ENCODE data around the gene TSSK3.

Gene TSSK3

DNA sequence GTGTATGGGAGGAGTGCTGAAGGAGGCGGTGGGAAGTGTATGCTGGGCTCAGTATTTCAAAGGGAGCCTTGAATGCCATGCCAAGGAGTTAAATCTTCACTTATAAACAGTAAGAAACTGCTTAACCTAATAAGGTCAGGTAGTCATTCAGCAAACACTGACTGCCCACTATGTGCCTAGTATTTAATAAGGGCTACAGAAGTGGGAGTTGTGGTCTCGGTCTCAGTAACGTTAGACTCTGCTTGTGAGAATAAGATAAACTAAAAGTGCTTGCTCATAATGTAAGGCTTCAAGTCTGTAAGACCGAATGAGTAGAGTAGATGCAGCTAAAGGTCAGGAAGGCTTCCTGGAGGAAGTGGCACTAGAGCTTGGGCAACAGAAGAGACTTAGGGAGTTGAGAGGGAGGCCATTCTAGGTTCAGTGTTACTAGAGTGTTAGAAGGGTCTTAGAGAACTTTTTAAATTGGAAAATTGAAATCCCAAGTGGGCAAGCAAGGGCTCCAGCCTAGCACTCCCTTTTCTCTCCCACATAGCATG, 32.3 kb upstream of the TSSK3 start:
- Histone ChIP-seq H3K36me3 (peaks cover 83% of the 10 kb centered on the region), H3K4me1 (ENCODE audit: control insufficient read depth in 1 of 2, insufficient read depth in 1 of 2, low read depth in 1 of 2, low read length in 1 of 2) (peaks cover 6 to 8% of the 10 kb centered on the region in 2 experiments), H3K27ac (no peak overlapping the region), H3K9me3 (no peaks in the 10 kb centered on the region), H3K27me3 (peaks cover 12% of the 10 kb centered on the region), H3K4me3 (ENCODE audit: low read depth in 1 of 2, low read length in 1 of 2) (no peak overlapping the region)
- no peak for TF ChIP-seq CTCF (IDR thresholded peaks at IDR 0.05)

GRCh38 chr1:32330558-32331151, 31.7 kb upstream of the TSSK3 start:
- H3K4me1 ChIP-seq (ENCODE audit: control insufficient read depth in 1 of 2, insufficient read depth in 1 of 2, low read depth in 1 of 2, low read length in 1 of 2) = peaks cover 8 to 9% of the 10 kb centered on the region in 2 experiments
- no peak for TF ChIP-seq CTCF (IDR thresholded peaks at IDR 0.05)
- H3K27me3 ChIP-seq = peaks cover 16% of the 10 kb centered on the region
- H3K36me3 ChIP-seq = peaks cover 76% of the 10 kb centered on the region
- H3K9me3 ChIP-seq = no peaks in the 10 kb centered on the region
- no peak overlapping the region for H3K27ac ChIP-seq
- no peak overlapping the region for H3K4me3 ChIP-seq (ENCODE audit: low read depth in 1 of 2, low read length in 1 of 2)

- Histone ChIP-seq H3K9me3 (no peaks in the 10 kb centered on the region), H3K4me1 (ENCODE audit: control insufficient read depth in 1 of 2, insufficient read depth in 1 of 2, low read depth in 1 of 2, low read length in 1 of 2) (peaks cover 12 to 13% of the 10 kb centered on the region in 2 experiments), H3K4me3 (ENCODE audit: low read depth in 1 of 2, low read length in 1 of 2) (no peak overlapping the region), H3K27ac (no peak overlapping the region), H3K27me3 (peaks cover 16% of the 10 kb centered on the region), H3K36me3 (peaks cover 68% of the 10 kb centered on the region)
- TF ChIP-seq CTCF (IDR thresholded peaks at IDR 0.05) = no peak
Measured at GRCh38 chr1:32331549-32331948, 30.8 kb upstream of the TSSK3 start.

- no peak for TF ChIP-seq CTCF (IDR thresholded peaks at IDR 0.05)
- peaks cover 58% of the 10 kb centered on the region for H3K36me3 ChIP-seq
- no peak overlapping the region for H3K4me3 ChIP-seq (ENCODE audit: low read depth in 1 of 2, low read length in 1 of 2)
- no peaks in the 10 kb centered on the region for H3K9me3 ChIP-seq
- peaks cover 21 to 23% of the 10 kb centered on the region in 2 experiments for H3K4me1 ChIP-seq (ENCODE audit: control insufficient read depth in 1 of 2, insufficient read depth in 1 of 2, low read depth in 1 of 2, low read length in 1 of 2)
- peaks cover 16% of the 10 kb centered on the region for H3K27me3 ChIP-seq
- H3K27ac ChIP-seq = no peak overlapping the region
Measured at GRCh38 chr1:32332290-32333079, 29.9 kb upstream of the TSSK3 start.

GRCh38 chr1:32333251-32333963, 28.9 kb upstream of the TSSK3 start:
- Histone ChIP-seq H3K4me1 (ENCODE audit: control insufficient read depth in 1 of 2, insufficient read depth in 1 of 2, low read depth in 1 of 2, low read length in 1 of 2) (peaks cover 30 to 32% of the 10 kb centered on the region in 2 experiments), H3K27ac (no peak overlapping the region), H3K4me3 (ENCODE audit: low read depth in 1 of 2, low read length in 1 of 2) (no peak overlapping the region), H3K9me3 (no peaks in the 10 kb centered on the region), H3K27me3 (peaks cover 16% of the 10 kb centered on the region), H3K36me3 (peaks cover 49% of the 10 kb centered on the region)
- TF ChIP-seq CTCF (IDR thresholded peaks at IDR 0.05) = no peak

Data from neutrophil (primary cell).